Esophagus muscularis mucosa (tissue), 4 donors: ENCODE data around the gene RELCH. TPM values are rescaled to one million over a fixed set of nuclear protein-coding genes. Genes with fewer than 3 reads are reported as not detected.

Experiments used
- DNase-seq: peaks from one replicate; pipeline ENCODE4 v3.0.0-alpha.2; 2017; ENCODE audit errors: extremely low spot score
- H3K27ac ChIP-seq, 4 donors: fragments of 200-600 bp; sonication (generic); replicated peaks in 1 of 4; 1 replicate in 3 of 4; 2 replicates in 1 of 4; pipeline ENCODE4 v1.5.1; 2016 to 2019; ENCODE audit warnings: mild to moderate bottlenecking in 1 of 4
- H3K27me3 ChIP-seq, 4 donors: fragments of 200-600 bp; sonication (generic); one replicate each; pipeline versions ENCODE4 v1.5.1 to v1.6.0; 2016 to 2019
- H3K36me3 ChIP-seq, 4 donors: fragments of 200-600 bp; sonication (generic); one replicate each; pipeline ENCODE4 v1.5.1; 2016 to 2019
- H3K4me1 ChIP-seq, 4 donors: fragments of 200-600 bp; sonication (generic); one replicate each; pipeline ENCODE4 v1.5.1; 2016 to 2019
- H3K4me3 ChIP-seq, 4 donors: fragments of 200-600 bp; sonication (generic); 1 replicate in 2 of 4; 2 replicates in 2 of 4; pipeline ENCODE4 v1.5.1; 2016 to 2019; ENCODE audit warnings: mild to moderate bottlenecking in 4 of 4, moderate library complexity in 1 of 4
- H3K9me3 ChIP-seq, 4 donors: fragments of 200-600 bp; sonication (generic); 1 replicate in 3 of 4; 2 replicates in 1 of 4; pipeline ENCODE4 v1.5.1; 2016 to 2019
- EP300 ChIP-seq: sonication (generic); formaldehyde crosslinking; IDR thresholded peaks from one replicate; pipeline ENCODE4 v1.6.1; 2017; ENCODE audit warnings: antibody characterized with exemption
- POLR2A ChIP-seq: fragments of 450-650 bp; IDR thresholded peaks from one replicate; pipeline ENCODE4 v1.6.1; 2017; ENCODE audit warnings: antibody characterized with exemption, moderate library complexity, mild to moderate bottlenecking, low read depth
- POLR2AphosphoS5 ChIP-seq, 2 donors: sonication (generic); formaldehyde crosslinking; IDR thresholded peaks; one replicate each; pipeline ENCODE4 v1.6.1; 2017; ENCODE audit warnings: antibody characterized with exemption in 2 of 2
- WGBS: methylation state at CpG from one replicate; pipeline ENCODE4 v1.1.5; 2018; 5-methylcytosine and 5-hydroxymethylcytosine counted together
- intact Hi-C: fragments of 100-400 bp; cut with DNase I; formaldehyde crosslinking; loops from one replicate; pipeline ENCODE4 v1.15.1; 2023
- total RNA-seq, 4 donors: library from RNA; depleted of rRNA; stranded (reverse); fragments of >200 nt; gene quantifications; one replicate each; pipeline versions ENCODE4 v1.1.0 to v1.2.1, GENCODE V29; 2016
- TF ChIP-seq, protein P1 (sequence below), 3 experiments: fragments of 200-600 bp in 2 of 3; fragments of 450-650 bp in 1 of 3; sonication (generic) in 2 of 3; IDR thresholded peaks; one replicate each; pipeline ENCODE4 v1.5.1; 2017 to 2019; ENCODE audit warnings: antibody characterized with exemption in 3 of 3, mild to moderate bottlenecking in 2 of 3, moderate library complexity in 1 of 3

RELCH gene
- total RNA-seq, 4 donors from 2014 or later, result 15.9 to 17.9 (median 17.5) TPM

DNA sequence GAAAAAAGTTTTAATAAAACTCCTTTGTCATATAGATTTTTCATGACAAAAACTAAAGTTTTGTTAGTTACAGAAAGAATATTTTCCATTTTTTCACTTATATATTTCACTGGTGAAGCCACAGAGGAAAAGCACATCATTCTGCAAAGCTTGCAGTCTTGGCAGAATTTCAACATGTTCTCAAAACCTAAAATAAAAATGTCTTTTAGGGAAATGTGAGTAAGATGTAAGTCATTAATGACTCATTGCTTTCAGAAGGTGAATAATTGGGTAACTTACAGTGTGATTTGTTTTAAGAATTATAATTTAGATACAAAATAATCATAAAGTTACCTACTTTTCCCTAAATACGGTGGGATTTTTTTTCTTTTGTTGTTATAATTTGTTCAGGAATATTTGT, 94.6 kb downstream of the RELCH start:
- Histone ChIP-seq H3K9me3 (no peaks in the 10 kb centered on the region), H3K27me3 (no peaks in the 10 kb centered on the region), H3K36me3 (peaks cover 0 to 51% (median 12%) of the 10 kb centered on the region in 4 donors), H3K4me3 (no peak overlapping the region), H3K27ac (no peak overlapping the region), H3K4me1 (peaks cover 6 to 20% (median 10%) of the 10 kb centered on the region in 4 donors)
- no peak for DNase-seq
- 67% methylated on average over 1 of the region's 1 CpG for WGBS
- intact Hi-C loops, result no loop called here
- TF ChIP-seq, protein P1, sequence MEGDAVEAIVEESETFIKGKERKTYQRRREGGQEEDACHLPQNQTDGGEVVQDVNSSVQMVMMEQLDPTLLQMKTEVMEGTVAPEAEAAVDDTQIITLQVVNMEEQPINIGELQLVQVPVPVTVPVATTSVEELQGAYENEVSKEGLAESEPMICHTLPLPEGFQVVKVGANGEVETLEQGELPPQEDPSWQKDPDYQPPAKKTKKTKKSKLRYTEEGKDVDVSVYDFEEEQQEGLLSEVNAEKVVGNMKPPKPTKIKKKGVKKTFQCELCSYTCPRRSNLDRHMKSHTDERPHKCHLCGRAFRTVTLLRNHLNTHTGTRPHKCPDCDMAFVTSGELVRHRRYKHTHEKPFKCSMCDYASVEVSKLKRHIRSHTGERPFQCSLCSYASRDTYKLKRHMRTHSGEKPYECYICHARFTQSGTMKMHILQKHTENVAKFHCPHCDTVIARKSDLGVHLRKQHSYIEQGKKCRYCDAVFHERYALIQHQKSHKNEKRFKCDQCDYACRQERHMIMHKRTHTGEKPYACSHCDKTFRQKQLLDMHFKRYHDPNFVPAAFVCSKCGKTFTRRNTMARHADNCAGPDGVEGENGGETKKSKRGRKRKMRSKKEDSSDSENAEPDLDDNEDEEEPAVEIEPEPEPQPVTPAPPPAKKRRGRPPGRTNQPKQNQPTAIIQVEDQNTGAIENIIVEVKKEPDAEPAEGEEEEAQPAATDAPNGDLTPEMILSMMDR (IDR thresholded peaks at IDR 0.05), result no peak
- TF ChIP-seq POLR2A (no peak), EP300 (no peak), POLR2AphosphoS5 (IDR thresholded peaks at IDR 0.05) (no peak)

DNA sequence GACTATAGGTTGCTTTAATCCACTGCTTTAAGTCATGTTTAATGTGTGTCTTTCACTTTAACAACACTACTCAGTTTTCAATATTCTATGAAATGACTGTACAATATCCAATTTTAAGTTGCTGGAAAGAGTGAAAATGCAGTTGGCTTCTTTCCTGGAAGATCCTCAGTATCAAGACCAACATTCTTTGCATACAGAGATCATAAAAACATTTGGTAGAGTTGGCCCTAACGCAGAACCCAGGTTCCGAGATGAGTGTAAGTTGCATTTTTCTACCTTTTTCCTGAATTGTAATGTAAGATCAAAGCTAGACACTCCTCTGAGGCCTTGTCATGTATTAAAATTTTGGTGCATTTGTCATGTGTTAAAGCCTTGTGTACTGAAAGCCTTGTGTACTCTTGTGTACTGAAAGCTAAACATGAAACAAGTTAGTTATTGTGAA, 95.2 kb downstream of the RELCH start:
- Histone ChIP-seq H3K27ac (no peak overlapping the region), H3K4me3 (no peak overlapping the region), H3K9me3 (no peaks in the 10 kb centered on the region), H3K27me3 (no peaks in the 10 kb centered on the region), H3K4me1 (peaks cover 6 to 20% (median 10%) of the 10 kb centered on the region in 4 donors), H3K36me3 (peaks cover 0 to 51% (median 12%) of the 10 kb centered on the region in 4 donors)
- TF ChIP-seq EP300 (no peak), POLR2A (no peak), POLR2AphosphoS5 (IDR thresholded peaks at IDR 0.05) (no peak)
- TF ChIP-seq, protein P1 (IDR thresholded peaks at IDR 0.05), result no peak
- DNase-seq, result no peak
- WGBS, result 36% methylated on average over 2 of the region's 2 CpGs
- intact Hi-C loops, result no loop called here

DNA sequence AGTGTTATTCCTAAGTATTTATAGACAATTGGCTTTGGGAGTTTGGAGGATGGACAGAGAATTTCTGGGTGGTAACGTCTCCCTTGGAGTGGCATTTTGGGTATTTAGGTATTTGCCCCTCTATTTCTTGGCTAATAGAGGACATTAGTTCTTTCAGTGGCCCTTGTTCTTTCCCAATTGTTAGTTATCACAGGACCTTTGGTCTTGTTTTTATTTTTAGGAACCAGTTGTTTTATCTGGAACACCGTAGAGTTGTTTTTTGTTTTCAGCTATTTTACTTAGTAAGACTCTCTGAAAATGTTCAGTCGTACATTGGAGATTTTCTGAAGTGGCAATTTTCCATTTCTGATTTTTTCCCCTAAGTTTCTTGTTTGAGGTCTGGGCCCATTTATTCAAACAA, 97.6 kb downstream of the RELCH start:
- 84% methylated on average over 3 of the region's 3 CpGs for WGBS
- Histone ChIP-seq H3K36me3 (peaks cover 0 to 68% (median 13%) of the 10 kb centered on the region in 4 donors), H3K27ac (no peak overlapping the region), H3K4me1 (peaks cover 6 to 20% (median 10%) of the 10 kb centered on the region in 4 donors), H3K4me3 (no peak overlapping the region), H3K9me3 (no peaks in the 10 kb centered on the region), H3K27me3 (no peaks in the 10 kb centered on the region)
- no peak for DNase-seq
- intact Hi-C loops, result no loop called here
- TF ChIP-seq POLR2A (no peak), POLR2AphosphoS5 (IDR thresholded peaks at IDR 0.05) (no peak), EP300 (no peak)
- TF ChIP-seq, protein P1 (IDR thresholded peaks at IDR 0.05), result no peak

DNA sequence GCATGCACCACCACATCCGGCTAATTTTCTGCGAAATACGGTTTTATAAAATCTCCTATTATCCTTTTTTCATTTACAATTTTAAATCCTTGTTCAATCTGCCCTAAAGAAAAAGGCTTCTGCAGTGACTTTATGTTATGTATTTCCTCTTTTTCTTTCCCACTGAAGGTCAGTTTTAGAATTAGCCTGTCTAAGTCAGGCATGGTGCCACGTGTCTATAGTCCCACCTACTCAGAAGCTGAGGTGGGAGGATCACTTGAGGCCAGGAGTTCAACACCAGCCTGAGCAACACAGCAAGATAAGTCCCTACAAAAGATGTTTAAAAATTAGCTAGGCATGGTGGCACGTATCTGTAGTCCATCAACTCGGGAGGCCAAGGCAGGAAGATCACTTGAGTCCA, 98.2 kb downstream of the RELCH start:
- TF ChIP-seq, protein P1 (IDR thresholded peaks at IDR 0.05), result no peak
- no peak for TF ChIP-seq EP300
- no peak overlapping the region for H3K27ac ChIP-seq
- peaks cover 6 to 20% (median 10%) of the 10 kb centered on the region in 4 donors for H3K4me1 ChIP-seq
- H3K27me3 ChIP-seq, result no peaks in the 10 kb centered on the region
- no peaks in the 10 kb centered on the region for H3K9me3 ChIP-seq
- DNase-seq, result no peak
- 94% methylated on average over 6 of the region's 6 CpGs for whole genome bisulfite sequencing
- intact Hi-C loops, result no loop called here
- H3K36me3 ChIP-seq, result peaks cover 0 to 63% (median 13%) of the 10 kb centered on the region in 4 donors
- no peak overlapping the region for H3K4me3 ChIP-seq
